H7 (cell line): ENCODE data around the gene SH3D21. TPM values are rescaled to one million over a fixed set of nuclear protein-coding genes. Genes with fewer than 3 reads are reported as not detected.

Experiments used
- DNase-seq: peaks from one replicate; pipeline ENCODE4 v3.0.0; 2012
- H3K27me3 ChIP-seq: 2 replicates; pipeline ENCODE4 v1.6.0; 2011; ENCODE audit warnings: mild to moderate bottlenecking, low read length; ENCODE audit not compliant: control insufficient read depth, insufficient read depth
- H3K36me3 ChIP-seq: replicated peaks from 2 replicates; pipeline ENCODE4 v1.5.1; 2011; ENCODE audit warnings: low read length; ENCODE audit not compliant: control insufficient read depth, insufficient read depth
- H3K4me3 ChIP-seq: 2 replicates; pipeline ENCODE4 v1.5.1; 2011; ENCODE audit warnings: low read depth, mild to moderate bottlenecking, control low read depth, low read length, moderate library complexity; ENCODE audit not compliant: insufficient read depth
- total RNA-seq: library from RNA; depleted of rRNA; stranded (reverse); fragments of >200 nt; shearing (Covaris generic); gene quantifications from 2 replicates; pipeline ENCODE4 v1.2.3, GENCODE V29; 2014

The SH3D21 gene
- total RNA-seq, 1 experiment from 2014 or later: 4.8 TPM

DNA sequence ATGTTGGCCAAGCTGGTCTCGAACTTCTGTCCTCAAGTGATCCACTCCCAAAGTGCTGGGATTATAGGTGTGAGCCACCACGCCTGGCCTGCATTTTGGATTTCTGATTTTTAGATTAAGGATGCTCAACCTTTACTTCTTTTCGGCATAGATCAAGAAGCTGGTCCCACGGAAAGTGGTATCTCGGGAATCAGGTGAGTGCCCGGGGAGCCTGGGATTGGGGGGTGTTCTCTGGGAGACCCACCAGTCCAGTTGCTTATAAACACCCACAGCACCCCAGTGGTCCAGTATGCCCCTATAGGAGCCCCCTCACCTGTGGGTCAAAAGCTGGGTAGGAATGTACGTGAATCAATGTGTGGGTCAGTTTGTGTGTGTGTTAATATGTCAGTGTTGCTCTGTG, 3.2 kb downstream of the SH3D21 start:
- DNase-seq: no peak
- Histone ChIP-seq H3K27me3 (peaks cover 2% of the 10 kb centered on the region; the same call in 1 of the 2 replicates), H3K4me3 (no peak overlapping the region), H3K36me3 (no peaks in the 10 kb centered on the region; the same call in 1 of the 2 replicates)

DNA sequence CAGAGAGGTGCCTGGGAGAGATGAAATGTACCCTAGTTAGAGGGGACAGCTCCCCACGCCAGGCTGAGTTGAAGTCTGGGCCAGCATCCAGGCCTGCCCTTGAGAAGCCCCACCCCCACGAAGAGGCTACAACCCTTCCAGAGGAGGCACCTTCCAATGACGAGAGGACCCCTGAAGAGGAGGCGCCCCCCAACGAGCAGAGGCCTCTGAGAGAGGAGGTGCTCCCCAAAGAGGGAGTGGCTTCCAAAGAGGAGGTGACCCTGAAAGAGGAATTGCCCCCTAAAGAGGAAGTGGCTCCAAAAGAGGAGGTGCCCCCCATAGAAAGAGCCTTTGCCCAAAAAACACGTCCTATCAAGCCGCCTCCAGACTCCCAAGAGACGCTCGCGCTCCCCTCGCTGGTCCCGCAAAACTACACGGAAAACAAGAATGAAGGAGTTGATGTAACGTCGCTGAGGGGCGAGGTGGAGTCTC, 14.2 kb downstream of the SH3D21 start:
- no peak for DNase-seq
- Histone ChIP-seq H3K27me3 (peaks cover 23% of the 10 kb centered on the region), H3K4me3 (peak overlapping the region; percentile 83), H3K36me3 (no peaks in the 10 kb centered on the region)

DNA sequence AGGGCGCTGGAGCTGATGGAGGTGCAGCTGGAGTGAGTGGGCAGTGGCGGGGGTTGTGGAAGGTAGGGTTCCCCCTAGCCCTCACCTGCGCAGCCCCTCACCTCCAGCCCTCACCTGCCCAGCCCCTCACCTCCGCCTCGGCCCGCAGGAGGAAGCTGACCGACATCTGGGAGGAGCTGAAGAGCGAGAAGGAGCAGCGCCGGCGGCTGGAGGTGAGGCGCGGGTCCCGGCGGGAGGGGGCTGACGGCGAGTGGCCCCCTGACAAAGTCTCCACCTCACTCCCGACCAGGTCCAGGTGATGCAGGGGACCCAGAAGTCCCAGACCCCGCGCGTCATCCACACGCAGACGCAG, 14.6 kb downstream of the SH3D21 start:
- no peaks in the 10 kb centered on the region for H3K36me3 ChIP-seq
- H3K27me3 ChIP-seq: peaks cover 23% of the 10 kb centered on the region
- H3K4me3 ChIP-seq: peak overlapping the region; percentile 83
- DNase-seq: peak; percentile 87

DNA sequence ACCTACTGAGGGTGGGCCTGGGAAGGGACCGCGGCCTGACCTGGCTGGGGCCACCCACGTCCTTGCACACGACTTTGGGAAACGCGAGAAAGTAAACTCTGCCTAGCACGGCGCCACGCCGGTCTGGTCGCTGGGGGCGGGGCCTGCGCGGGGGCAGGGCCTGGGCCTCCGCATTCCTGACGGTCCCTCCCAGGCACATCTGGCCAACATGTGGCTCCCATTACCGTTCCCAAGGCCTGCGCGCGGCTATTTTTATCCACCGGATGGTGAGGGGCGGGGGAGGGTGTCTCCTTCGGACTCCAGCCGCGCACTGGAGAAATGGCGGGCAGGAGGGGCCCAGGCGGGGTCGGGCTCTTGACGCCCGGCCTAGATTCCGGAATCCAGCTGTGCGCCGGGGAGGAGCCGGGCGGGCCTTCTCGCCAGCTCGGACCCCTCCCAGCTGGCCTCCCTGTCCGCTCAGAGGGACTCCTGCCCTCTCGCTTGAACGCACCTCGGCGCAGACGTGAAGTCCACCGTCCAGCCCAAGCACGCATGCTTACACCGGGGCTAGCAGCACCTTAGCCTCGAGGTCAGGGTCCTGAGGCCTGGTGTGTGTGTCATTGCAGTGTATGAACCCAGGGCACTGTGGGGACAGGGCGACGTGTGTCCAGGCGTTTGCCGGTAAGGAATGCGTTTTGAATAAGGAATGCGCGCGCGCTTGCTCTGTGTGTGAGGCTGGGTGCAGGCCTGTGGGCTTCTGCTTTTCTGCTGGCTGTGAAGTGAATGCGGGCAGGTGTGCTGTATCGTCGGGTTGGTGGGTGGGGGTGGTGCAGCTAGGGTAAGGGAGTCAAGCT, 15.2 kb downstream of the SH3D21 start:
- Histone ChIP-seq H3K36me3 (no peaks in the 10 kb centered on the region), H3K4me3 (peak overlapping the region; percentile 83), H3K27me3 (peaks cover 23% of the 10 kb centered on the region)
- peak; percentile 96 for DNase-seq

DNA sequence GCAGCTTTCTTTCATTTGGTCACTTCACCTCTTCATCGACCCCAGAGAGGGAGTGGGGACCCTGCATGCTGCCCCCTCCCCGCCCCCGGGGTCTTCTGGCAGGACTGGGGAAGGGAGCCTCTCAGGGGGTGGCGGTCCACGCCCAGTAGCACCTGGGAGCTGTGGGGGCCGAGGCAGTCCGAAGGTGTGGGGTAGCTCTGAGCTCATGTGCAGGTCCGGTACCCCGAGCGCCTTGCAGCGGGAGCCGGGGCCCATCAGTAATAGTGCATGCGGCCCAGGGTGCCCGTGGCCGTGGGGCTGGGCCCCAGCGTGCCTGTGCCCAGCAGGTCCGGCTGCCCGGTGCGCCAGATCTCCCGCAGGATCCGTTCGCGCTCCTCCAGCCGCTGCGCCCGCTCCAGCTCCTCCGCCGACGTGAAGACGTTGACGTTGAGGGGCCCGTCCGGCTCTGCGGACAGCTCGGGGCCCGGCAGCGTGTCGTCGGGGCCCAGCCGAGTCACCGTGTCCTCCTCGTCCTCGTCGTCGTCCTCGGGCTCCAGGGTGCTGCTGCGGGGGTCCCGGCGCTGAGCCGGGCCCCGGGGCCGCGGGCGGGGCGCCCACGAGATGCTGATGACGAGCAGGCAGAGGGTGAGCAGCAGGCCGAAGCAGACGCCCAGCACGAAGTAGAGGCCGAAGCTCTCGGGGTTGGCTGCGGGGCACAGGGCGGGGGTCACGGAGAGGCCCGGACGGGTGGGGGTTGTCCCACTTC, 16.0 kb downstream of the SH3D21 start:
- H3K27me3 ChIP-seq: peaks cover 23% of the 10 kb centered on the region
- peak; percentile 82 for DNase-seq

DNA sequence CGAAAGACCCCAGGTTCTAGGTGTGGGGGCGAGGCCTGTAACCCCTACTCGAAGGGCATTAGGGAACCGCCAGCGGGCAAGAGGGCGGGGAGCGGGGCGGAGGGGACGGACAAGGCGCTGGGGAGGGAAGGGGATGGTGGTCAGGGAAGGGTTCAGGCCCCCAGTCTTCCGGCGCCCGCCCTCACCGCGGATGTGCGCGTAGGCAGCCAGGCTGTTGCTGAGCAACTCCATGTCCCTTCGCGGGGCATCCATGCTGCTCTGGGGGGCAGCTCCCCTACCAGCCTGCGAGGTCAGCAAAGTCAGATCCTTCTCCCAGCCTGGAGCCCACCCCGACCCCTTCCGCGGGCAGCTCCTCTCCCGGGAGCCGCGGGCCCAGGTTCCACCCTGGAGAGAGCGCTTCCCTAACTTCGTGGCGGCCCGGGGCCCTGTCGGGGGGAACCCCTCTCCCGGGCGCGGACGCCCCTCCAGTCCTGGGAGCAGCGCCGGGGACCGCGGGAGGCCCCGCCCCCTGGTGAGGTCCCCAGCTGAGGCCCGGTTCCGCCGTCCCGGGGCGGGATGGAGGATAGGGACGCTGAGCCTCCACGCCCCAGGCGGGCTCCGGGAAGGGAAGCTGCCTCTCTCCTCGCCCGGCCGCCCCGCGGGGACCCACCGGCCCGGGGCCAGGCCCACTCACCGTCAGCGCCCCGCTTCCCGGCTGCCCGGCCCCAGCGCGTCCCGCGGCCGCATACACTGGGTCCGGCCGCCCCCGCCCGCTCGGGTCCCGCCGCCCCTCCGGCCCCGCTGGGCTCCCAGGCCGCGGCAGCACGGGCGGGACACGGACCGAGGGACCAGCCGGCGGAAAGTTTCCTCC, 16.8 kb downstream of the SH3D21 start:
- peak; percentile 90 for DNase-seq
- Histone ChIP-seq H3K4me3 (peak overlapping the region; percentile 83), H3K36me3 (no peaks in the 10 kb centered on the region), H3K27me3 (peaks cover 23% of the 10 kb centered on the region)

More for the DNA sequence above, 16.0 kb downstream of the SH3D21 start:
- peak overlapping the region; percentile 83 for H3K4me3 ChIP-seq
- no peaks in the 10 kb centered on the region for H3K36me3 ChIP-seq

DNA sequence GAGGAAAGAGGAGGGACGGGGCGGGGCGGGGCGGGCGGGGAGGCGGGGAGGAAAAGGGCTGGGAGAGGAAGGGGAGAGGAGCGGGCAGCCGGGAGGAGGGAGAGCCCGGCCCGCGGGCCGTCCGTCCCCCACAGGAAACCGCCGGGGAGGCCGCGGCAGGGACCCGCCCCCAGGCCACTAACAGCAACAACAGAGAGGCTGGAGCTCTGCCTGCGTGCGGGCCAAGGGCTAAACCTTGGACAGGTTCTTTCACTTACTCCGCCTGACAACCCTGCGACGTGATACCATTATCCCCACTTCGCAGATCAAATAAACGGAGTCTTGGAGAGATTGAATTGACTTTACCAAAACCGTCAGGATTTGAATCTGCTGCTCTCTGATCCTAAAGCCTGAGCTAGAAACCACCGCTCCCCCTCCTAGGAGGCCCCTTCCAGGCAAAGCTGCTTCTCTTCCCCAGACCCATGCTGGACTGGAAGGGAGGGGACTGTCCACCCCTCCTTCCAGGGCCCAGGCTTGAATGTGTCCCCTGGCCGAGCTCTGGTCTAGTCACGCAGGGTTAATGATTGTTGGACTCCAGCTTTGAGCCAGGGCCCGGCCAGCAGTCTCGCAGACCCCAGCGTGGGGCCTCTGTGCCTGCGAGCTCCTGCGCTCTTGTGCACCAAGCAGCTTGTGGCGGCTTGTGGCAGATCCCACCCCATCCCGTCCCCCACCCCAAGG, 17.6 kb downstream of the SH3D21 start, which contains the start of gene EVA1B:
TSS of gene EVA1B (minus strand) at position 10 of the 717 bp plus-strand sequence. CDS start 608 bp downstream, outside the sequence.
- no peaks in the 10 kb centered on the region for H3K36me3 ChIP-seq
- peak within 1 kb of the TSS; percentile 83 for H3K4me3 ChIP-seq
- peaks cover 23% of the 10 kb centered on the region for H3K27me3 ChIP-seq
- DNase-seq: peak; percentile 93

DNA sequence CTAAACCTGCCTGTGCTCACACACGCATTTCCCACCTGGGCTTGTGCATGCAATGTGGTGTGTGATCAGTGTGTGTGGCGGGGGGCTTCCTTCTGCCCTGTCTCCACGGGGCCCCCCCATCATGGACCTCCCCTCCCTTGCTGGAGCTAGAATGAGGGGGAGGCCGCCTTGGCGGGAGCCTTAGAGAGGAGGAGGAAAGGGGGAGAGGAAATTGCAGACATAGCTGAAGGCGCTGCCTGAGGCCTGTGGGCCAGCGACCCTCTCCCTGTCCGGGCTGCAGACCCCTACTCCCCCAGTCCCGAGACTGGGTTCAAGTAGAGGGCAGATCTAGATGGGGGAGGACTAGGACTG, 18.2 kb downstream of the SH3D21 start:
- H3K27me3 ChIP-seq: peaks cover 23% of the 10 kb centered on the region
- no peaks in the 10 kb centered on the region for H3K36me3 ChIP-seq
- peak overlapping the region; percentile 38 for H3K4me3 ChIP-seq
- no peak for DNase-seq

DNA sequence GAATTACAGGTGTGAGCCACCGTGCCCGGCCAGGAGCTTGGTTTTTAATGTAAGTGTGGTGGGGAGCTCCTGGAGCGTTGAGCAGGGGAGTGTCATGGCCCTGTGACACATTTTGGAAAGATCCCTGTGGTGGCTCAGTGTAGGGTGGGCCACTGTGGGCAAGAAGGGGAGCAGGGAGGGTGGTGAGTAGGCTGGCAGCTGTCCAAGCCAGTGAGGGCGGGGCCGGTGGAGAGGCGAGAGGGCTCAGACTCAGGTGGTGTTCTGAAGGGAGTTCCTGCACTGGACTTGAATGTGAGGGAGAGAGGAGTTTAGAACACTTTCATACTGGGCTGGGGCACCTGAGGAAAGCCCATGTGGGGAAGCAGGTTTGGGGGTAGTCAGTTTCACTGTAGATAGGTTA, 20.3 kb downstream of the SH3D21 start:
- Histone ChIP-seq H3K36me3 (no peaks in the 10 kb centered on the region), H3K27me3 (peaks cover 13% of the 10 kb centered on the region), H3K4me3 (no peak overlapping the region)
- no peak for DNase-seq

DNA sequence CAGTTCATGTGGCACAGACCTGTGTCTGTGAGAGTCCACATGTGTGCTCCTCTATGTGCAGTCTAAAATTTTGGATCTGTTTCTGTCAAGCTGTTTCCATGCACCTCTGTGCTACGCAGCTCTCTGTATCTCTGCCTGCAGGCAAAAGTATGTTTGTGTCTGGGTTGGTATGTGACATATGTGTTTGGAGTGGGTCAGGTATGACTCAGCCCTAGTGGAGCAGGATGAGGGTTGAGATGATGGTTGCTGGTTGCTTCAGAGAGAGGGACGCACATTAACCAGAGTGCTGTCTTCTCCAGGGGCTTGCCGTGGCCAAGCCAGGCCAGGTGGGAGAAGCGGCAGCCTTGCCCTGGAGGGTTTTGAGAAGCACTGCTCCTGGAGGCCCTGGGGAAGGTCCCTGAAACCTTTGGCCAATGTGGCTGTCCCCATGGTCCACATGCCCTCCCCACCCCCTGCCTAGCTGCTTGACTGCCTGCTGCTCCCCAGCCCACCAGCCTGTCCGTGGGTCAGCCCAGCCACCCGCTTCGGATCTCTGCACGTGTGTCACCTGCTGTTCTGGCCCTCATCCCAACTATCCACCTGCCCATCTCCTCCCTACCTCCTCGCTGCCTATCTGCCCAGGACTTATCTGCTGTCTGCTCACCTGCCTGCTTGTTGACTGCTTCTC, 21.4 kb downstream of the SH3D21 start:
- no peak overlapping the region for H3K4me3 ChIP-seq
- H3K27me3 ChIP-seq: peaks cover 7% of the 10 kb centered on the region
- no peak for DNase-seq
- no peaks in the 10 kb centered on the region for H3K36me3 ChIP-seq

DNA sequence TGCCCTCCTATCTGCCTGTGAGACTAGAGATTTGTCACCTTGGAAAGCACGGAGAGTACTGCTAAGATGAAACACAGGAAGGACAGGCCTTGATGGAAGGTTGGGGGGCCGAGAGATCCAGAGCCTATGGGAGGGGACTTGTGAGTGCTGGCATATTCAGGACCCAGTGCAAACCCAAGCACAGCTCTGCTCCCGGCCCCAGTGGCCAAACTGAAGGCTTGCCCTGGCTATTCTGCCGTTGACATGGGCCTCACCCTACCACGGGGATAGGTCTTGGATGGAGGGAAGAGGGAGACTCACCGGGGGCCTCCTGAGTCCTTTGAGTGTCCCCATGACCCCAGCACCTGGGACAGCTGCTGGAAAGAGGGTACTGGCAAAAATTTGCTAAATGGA, 21.9 kb downstream of the SH3D21 start:
- no peak for DNase-seq
- peaks cover 3% of the 10 kb centered on the region for H3K27me3 ChIP-seq
- H3K36me3 ChIP-seq: no peaks in the 10 kb centered on the region
- no peak overlapping the region for H3K4me3 ChIP-seq

DNA sequence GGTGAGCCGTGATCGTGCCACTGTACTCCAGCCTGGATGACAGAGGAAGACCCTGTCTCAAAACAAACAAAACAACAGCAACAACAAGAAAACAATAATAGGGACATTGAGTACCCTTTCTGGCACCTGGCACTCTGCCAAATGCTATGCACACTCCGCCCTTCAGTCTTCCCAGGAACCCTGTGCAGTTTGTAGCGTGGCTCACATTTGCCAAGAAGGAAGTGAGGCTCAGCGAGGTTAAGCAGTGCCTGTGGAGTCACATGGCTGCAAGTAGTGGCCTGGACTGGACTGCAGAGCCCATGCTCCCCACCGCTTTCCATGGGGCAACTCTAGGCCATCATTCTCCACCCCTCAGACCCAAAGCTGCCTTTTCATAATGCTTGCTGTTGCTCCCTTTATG, 22.5 kb downstream of the SH3D21 start:
- Histone ChIP-seq H3K36me3 (no peaks in the 10 kb centered on the region), H3K27me3 (peaks cover 1% of the 10 kb centered on the region), H3K4me3 (no peak overlapping the region)
- DNase-seq: no peak

DNA sequence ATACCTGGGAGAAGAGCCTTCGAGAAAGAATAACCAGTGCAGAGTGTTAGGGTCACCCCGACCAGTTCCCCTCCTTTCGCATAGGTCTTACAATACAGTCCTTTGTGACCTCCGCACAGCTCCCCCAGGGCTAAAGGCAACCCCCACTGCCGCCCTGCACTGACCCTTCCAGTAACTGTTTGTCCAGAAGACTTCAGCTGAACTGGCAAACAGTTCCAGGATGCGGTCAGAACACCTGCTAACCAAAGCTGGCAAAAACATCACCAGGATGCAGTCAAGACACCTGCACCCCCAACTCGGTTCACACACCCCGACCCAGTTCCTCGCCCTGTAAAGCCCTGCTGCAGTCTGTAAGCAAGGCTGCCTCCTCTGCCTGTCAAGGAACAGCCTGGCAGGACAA, 23.6 kb downstream of the SH3D21 start:
- no peak for DNase-seq
- no peaks in the 10 kb centered on the region for H3K36me3 ChIP-seq
- no peak overlapping the region for H3K4me3 ChIP-seq
- peaks cover 1% of the 10 kb centered on the region for H3K27me3 ChIP-seq
